ENCODE results near the gene PDGFRB. TPM values are rescaled to one million over a fixed set of nuclear protein-coding genes. Genes with fewer than 3 reads are reported as not detected.
"Not testable (repeated sequence)": the region's sequence is repeated elsewhere in the genome, so short reads cannot be mapped to it uniquely, and the experiment has no call there.

The PDGFRB gene
- total RNA-seq, 2 experiments from 2014 or later, result 0.58 to 0.74 TPM

DNA sequence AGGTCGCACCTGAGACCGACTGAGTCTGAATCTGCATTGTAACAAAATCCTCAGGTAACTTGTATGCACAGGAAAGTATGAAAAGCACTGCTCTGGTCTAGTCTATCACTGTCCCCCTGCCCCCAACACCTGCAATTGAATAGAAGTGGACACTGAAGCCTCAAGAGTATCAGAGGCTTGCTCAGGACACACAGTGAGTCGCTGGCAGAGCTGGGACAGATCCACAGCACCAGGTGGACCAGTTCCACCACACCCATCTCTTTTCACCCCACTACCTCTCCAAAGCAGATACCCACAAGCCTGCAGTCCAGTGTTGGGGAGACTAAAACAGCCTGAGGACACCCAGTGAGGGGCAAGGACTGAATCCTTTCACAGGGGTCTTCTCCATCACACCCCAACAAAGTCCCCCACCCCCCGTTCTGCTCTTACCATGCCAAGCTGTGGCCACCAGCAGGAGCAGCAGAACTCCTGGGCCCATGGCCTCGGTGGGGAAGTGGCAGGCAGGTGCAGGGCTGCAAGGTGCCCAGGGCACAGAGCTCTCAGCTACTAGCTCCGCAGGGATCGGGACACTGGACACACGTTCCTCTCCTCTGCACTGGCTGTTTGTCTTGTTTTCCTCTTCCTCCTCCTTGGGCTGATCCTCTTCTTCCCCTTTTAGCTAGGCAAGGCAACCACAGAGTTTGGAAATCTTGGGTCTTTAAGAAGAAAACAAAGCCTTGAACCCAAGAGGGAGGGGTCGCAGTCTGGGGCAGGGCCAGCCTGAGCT, 69.5 kb downstream of the PDGFRB start, which contains the start of gene CSF1R:
Gene CSF1R (minus strand): TSS at position 605 of the 766 bp plus-strand sequence. CDS start 127 bp downstream, at position 478.
- Mint-ChIP-seq H3K4me1 (ENCODE audit: low read depth) (peaks cover 11% of the 10 kb centered on the region), H3K36me3 (ENCODE audit: low read depth) (no peaks in the 10 kb centered on the region), H3K9me3 (no peaks in the 10 kb centered on the region), H3K27ac (no peak within 1 kb of the TSS), H3K4me3 (no peak within 1 kb of the TSS), H3K27me3 (peaks cover 28% of the 10 kb centered on the region)
- ChIA-PET CTCF (no interaction called here), POLR2A (interaction anchor here (1.0 kb wide), 1 partner anchor 39 kb away, joined by 4 read pairs; no protein-coding TSS in a partner anchor)
- intact Hi-C loops (cut with micrococcal nuclease), result no loop called here
- TF ChIP-seq, protein P1, sequence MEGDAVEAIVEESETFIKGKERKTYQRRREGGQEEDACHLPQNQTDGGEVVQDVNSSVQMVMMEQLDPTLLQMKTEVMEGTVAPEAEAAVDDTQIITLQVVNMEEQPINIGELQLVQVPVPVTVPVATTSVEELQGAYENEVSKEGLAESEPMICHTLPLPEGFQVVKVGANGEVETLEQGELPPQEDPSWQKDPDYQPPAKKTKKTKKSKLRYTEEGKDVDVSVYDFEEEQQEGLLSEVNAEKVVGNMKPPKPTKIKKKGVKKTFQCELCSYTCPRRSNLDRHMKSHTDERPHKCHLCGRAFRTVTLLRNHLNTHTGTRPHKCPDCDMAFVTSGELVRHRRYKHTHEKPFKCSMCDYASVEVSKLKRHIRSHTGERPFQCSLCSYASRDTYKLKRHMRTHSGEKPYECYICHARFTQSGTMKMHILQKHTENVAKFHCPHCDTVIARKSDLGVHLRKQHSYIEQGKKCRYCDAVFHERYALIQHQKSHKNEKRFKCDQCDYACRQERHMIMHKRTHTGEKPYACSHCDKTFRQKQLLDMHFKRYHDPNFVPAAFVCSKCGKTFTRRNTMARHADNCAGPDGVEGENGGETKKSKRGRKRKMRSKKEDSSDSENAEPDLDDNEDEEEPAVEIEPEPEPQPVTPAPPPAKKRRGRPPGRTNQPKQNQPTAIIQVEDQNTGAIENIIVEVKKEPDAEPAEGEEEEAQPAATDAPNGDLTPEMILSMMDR (IDR thresholded peaks at IDR 0.05), result no peak
- no peak for ATAC-seq
- DNase-seq, result no peak

DNA sequence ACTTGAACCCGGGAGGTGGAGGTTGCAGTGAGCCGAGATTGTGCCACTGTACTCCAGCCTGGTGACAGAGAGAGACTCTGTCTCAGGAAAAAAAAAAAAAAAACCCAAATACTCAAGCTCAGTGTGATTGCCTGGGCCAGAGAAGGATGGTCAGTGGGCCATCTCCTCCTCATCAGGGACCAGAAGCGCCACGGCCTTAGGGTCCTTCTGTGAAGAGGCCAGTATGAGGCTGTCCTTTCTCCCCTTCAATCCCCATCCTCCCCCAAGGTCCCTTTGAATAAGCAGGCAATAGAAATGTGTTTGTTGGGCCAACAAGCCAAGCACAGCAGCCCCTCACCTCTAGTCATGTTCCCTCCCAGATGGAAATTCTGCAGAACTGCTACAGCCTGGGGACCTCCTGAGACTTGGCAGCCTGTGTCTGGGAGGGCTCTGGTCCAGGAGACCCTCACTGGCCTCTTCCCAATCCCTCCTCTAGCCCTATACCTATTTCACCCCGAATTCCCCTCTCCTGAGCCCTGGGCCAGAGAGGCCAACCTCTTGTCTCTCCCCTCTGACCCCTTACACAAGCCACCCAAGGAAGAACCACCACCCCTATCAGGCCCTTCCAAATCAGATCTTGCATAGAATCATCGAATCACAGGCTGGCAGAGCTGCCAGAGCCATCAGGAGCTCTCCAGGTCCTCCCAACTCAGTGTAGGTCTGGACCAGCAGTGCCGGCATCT, 70.3 kb downstream of the PDGFRB start:
- DNase-seq (no peak), ATAC-seq (no peak)
- CTCF ChIA-PET, result no interaction called here
- Mint-ChIP-seq H3K36me3 (ENCODE audit: low read depth) (no peaks in the 10 kb centered on the region), H3K27me3 (peaks cover 28% of the 10 kb centered on the region), H3K9me3 (no peaks in the 10 kb centered on the region), H3K4me3 (no peak overlapping the region), H3K27ac (no peak overlapping the region), H3K4me1 (ENCODE audit: low read depth) (peaks cover 11% of the 10 kb centered on the region)
- intact Hi-C loops (cut with micrococcal nuclease), result no loop called here
- POLR2A ChIA-PET, result interaction anchor here (1.0 kb wide), 1 partner anchor 38 kb away, joined by 4 read pairs; no protein-coding TSS in a partner anchor
- TF ChIP-seq, protein P1 (IDR thresholded peaks at IDR 0.05), result no peak

DNA sequence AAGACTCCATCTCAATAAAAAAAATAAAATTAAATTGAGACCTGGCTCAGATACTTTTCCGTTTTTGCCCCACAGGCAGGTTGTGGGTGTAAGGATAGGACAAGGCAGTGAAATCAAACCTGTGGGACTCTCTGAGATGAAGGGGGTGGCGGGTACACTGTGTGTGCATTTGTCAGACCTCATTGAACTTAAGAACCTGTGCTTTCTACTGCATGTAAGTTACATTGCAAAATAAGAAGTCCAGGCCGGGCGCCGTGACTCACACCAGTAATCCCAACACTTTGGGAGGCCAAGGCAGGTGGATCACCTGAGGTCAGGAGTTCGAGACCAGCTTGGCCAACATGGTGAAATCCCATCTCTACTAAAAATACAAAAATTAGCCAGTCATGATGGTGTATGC, 70.9 kb downstream of the PDGFRB start:
- CTCF ChIA-PET; H3K27ac Mint-ChIP-seq; ATAC-seq; POLR2A ChIA-PET; H3K9me3 Mint-ChIP-seq; H3K36me3 Mint-ChIP-seq (ENCODE audit: low read depth); intact Hi-C loops (cut with micrococcal nuclease); H3K4me3 Mint-ChIP-seq; DNase-seq: not testable (repeated sequence)
- Mint-ChIP-seq H3K27me3 (peaks cover 28% of the 10 kb centered on the region), H3K4me1 (ENCODE audit: low read depth) (peaks cover 11% of the 10 kb centered on the region)

DNA sequence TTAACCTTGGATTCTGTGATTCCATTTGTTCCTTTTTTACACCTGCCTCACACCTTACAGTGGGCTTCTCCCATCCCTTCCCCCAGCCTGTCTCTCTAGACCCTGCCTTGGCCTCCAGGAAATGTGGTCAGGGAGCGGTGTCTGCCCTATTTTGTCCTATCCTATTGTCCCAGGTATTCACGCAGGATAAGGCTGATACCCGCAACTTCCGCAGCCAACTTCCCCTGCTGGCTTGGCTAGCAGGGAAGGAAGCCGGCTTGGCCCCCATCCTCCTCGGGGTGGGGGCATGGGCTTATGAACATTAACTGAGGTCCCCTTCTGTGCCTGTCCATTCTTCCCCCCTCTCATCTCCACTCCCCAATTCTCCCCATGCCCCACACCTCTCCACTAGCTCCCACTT, 72.8 kb downstream of the PDGFRB start:
- ChIA-PET CTCF (no interaction called here), POLR2A (no interaction called here)
- Mint-ChIP-seq H3K4me1 (ENCODE audit: low read depth) (peaks cover 11% of the 10 kb centered on the region), H3K27me3 (peaks cover 25% of the 10 kb centered on the region), H3K36me3 (ENCODE audit: low read depth) (no peaks in the 10 kb centered on the region), H3K27ac (no peak overlapping the region), H3K4me3 (no peak overlapping the region), H3K9me3 (no peaks in the 10 kb centered on the region)
- intact Hi-C loops (cut with micrococcal nuclease), result no loop called here
- ATAC-seq (no peak), DNase-seq (no peak)
- TF ChIP-seq, protein P1 (IDR thresholded peaks at IDR 0.05), result no peak

DNA sequence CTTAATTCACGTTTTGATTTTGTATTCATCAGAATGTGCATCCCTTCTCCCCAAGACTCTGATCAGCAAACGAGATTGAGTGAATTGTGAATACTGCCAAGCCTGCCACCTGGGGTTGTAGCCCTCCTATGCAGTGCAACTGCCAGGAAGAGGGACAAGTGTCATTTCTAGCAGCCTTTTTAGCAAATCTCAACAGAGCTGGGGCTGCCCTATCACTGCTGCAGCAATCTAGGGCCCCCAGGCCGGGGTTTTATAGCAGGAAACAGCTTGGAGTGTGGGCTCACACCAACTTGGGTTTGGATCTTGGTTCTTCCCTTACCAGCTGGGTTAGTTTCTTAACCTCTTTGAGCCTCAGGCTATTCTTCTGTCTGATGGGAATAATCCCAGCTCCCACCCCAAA, 73.3 kb downstream of the PDGFRB start:
- H3K36me3 Mint-ChIP-seq (ENCODE audit: low read depth), result no peaks in the 10 kb centered on the region
- H3K4me3 Mint-ChIP-seq, result no peak overlapping the region
- ChIA-PET POLR2A (no interaction called here), CTCF (no interaction called here)
- intact Hi-C loops (cut with micrococcal nuclease), result no loop called here
- no peak overlapping the region for H3K27ac Mint-ChIP-seq
- peaks cover 11% of the 10 kb centered on the region for H3K4me1 Mint-ChIP-seq (ENCODE audit: low read depth)
- peaks cover 25% of the 10 kb centered on the region for H3K27me3 Mint-ChIP-seq
- TF ChIP-seq, protein P1 (IDR thresholded peaks at IDR 0.05), result no peak
- no peaks in the 10 kb centered on the region for H3K9me3 Mint-ChIP-seq
- DNase-seq, result no peak
- no peak for ATAC-seq

Data from activated CD8-positive, alpha-beta T cell treated with anti-CD3 and anti-CD28 coated beads for 36 hours (primary cell).